NCI-H1048 (cell line): ENCODE data around the gene NR2F6.

Source experiments
- DNase-seq: peaks from one replicate; lab custom pipeline; 2025; lab: John Stamatoyannopoulos, UW

NR2F6 gene

GRCh38 chr19:17237747-17238706, 7.7 kb downstream of the NR2F6 start:
- no peak for DNase-seq

GRCh38 chr19:17236811-17237543, 8.7 kb downstream of the NR2F6 start:
- no peak for DNase-seq

- no peak for DNase-seq
Observed at GRCh38 chr19:17235971-17236777, 9.5 kb downstream of the NR2F6 start.

- DNase-seq: no peak
Observed at GRCh38 chr19:17235300-17235970, 10.3 kb downstream of the NR2F6 start.

- DNase-seq: no peak
Observed at GRCh38 chr19:17234911-17235299, 10.8 kb downstream of the NR2F6 start.

- no peak for DNase-seq
Observed at GRCh38 chr19:17232258-17232657, 13.5 kb downstream of the NR2F6 start.

- no peak for DNase-seq
Observed at GRCh38 chr19:17229890-17230289, 15.8 kb downstream of the NR2F6 start.

- no peak for DNase-seq
Observed at GRCh38 chr19:17227798-17228367, 17.8 kb downstream of the NR2F6 start.

GRCh38 chr19:17226002-17226933, 19.5 kb downstream of the NR2F6 start, which contains the start of gene OCEL1:
OCEL1 (plus strand) TSS chr19:17226226; CDS start chr19:17226248, 22 bp downstream.
- DNase-seq: peak; percentile 93

- no peak for DNase-seq
Observed at GRCh38 chr19:17225053-17225452, 20.7 kb downstream of the NR2F6 start.

- DNase-seq: no peak
Observed at GRCh38 chr19:17220207-17220758, 25.4 kb downstream of the NR2F6 start.

GRCh38 chr19:17219286-17219685, 26.4 kb downstream of the NR2F6 start:
- no peak for DNase-seq

GRCh38 chr19:17216058-17216670, 29.6 kb downstream of the NR2F6 start:
- no peak for DNase-seq

- peak; percentile 80 for DNase-seq
Observed at GRCh38 chr19:17215127-17215971, 30.4 kb downstream of the NR2F6 start, which contains the start of gene USE1. USE1 (plus strand) TSS chr19:17215357; CDS start chr19:17215406, 49 bp downstream.

- DNase-seq: no peak
Observed at GRCh38 chr19:17214508-17215126, 31.1 kb downstream of the NR2F6 start.

- DNase-seq: no peak
Observed at GRCh38 chr19:17213334-17213733, 32.4 kb downstream of the NR2F6 start.

- DNase-seq: no peak
Observed at GRCh38 chr19:17211547-17212446, 33.9 kb downstream of the NR2F6 start.
